Daoy (cell line): ENCODE measurements around the gene NGLY1. TPM values are rescaled to one million over a fixed set of nuclear protein-coding genes. Genes with fewer than 3 reads are reported as not detected.

ENCODE experiments used
- DNase-seq: peaks from one replicate; pipeline ENCODE4 v3.0.0-alpha.2; 2015; ENCODE audit warnings: low read depth
- total RNA-seq: library from RNA; depleted of rRNA; stranded (reverse); fragments of >200 nt; shearing (Covaris generic); gene quantifications from 2 replicates; pipeline ENCODE4 v1.2.3, GENCODE V29; 2014; rRNA removed

Gene NGLY1
- 27.6 and 40.8 TPM in 2 replicates for total RNA-seq

GRCh38 chr3:25782938-25783660, at the start of gene NGLY1:
Gene NGLY1 (minus strand): TSS chr3:25783443. CDS start chr3:25783390, 53 bp downstream.
- DNase-seq: peak; percentile 83

- DNase-seq: no peak
Observed at GRCh38 chr3:25831578-25831977, 48.3 kb upstream of the NGLY1 start.

GRCh38 chr3:25830373-25831280, 47.4 kb upstream of the NGLY1 start:
- DNase-seq: no peak

- no peak for DNase-seq
Observed at GRCh38 chr3:25826510-25826909, 43.3 kb upstream of the NGLY1 start.

GRCh38 chr3:25823314-25823713, 40.1 kb upstream of the NGLY1 start:
- DNase-seq: no peak

GRCh38 chr3:25821746-25822573, 38.7 kb upstream of the NGLY1 start:
- DNase-seq: no peak

- no peak for DNase-seq
Observed at GRCh38 chr3:25820816-25821486, 37.7 kb upstream of the NGLY1 start.

GRCh38 chr3:25820366-25820765, 37.1 kb upstream of the NGLY1 start:
- DNase-seq: peak; percentile 66

- DNase-seq: no peak
Observed at GRCh38 chr3:25818335-25818734, 35.1 kb upstream of the NGLY1 start.

- DNase-seq: no peak
Observed at GRCh38 chr3:25817638-25818037, 34.4 kb upstream of the NGLY1 start.

GRCh38 chr3:25817107-25817506, 33.9 kb upstream of the NGLY1 start:
- DNase-seq: no peak

GRCh38 chr3:25812644-25813043, 29.4 kb upstream of the NGLY1 start:
- no peak for DNase-seq

GRCh38 chr3:25804676-25805075, 21.4 kb upstream of the NGLY1 start:
- no peak for DNase-seq

GRCh38 chr3:25803833-25804232, 20.6 kb upstream of the NGLY1 start:
- DNase-seq: no peak

- DNase-seq: no peak
Observed at GRCh38 chr3:25801786-25802185, 18.5 kb upstream of the NGLY1 start.

- peak; percentile 94 for DNase-seq
Observed at GRCh38 chr3:25789596-25790556, 6.6 kb upstream of the NGLY1 start, which contains the start of gene OXSM. Gene OXSM (plus strand): TSS chr3:25790090. CDS start chr3:25791021, 931 bp downstream.

- DNase-seq: no peak
Observed at GRCh38 chr3:25789209-25789595, 6.0 kb upstream of the NGLY1 start.

- DNase-seq: no peak
Observed at GRCh38 chr3:25787689-25788088, 4.4 kb upstream of the NGLY1 start.

GRCh38 chr3:25785826-25786225, 2.6 kb upstream of the NGLY1 start:
- DNase-seq: no peak

- no peak for DNase-seq
Observed at GRCh38 chr3:25784971-25785370, 1.7 kb upstream of the NGLY1 start.
